HG02678 (cell line): ENCODE results near the gene RAC2.

ENCODE experiments used
- ATAC-seq: cut with Tn5 transposase; IDR thresholded peaks from one replicate; pipeline ENCODE4 v1.9.1; 2021; ENCODE audit warnings: mild to moderate bottlenecking, moderate library complexity; ENCODE audit not compliant: unreplicated experiment

The RAC2 gene

GRCh38 chr22:37276776-37277175 lies 32.7 kb upstream of the RAC2 start:
- ATAC-seq, result no peak

GRCh38 chr22:37275622-37276021 lies 31.6 kb upstream of the RAC2 start:
- ATAC-seq, result no peak

GRCh38 chr22:37275134-37275533 lies 31.1 kb upstream of the RAC2 start:
- ATAC-seq, result no peak

- ATAC-seq, result peak; percentile 51
Measured at GRCh38 chr22:37274380-37274862, 30.4 kb upstream of the RAC2 start.

GRCh38 chr22:37273846-37274225 lies 29.8 kb upstream of the RAC2 start:
- ATAC-seq, result no peak

GRCh38 chr22:37273126-37273845 lies 29.2 kb upstream of the RAC2 start:
- ATAC-seq, result no peak

- ATAC-seq, result no peak
Measured at GRCh38 chr22:37270928-37271650, 27.0 kb upstream of the RAC2 start.

GRCh38 chr22:37269936-37270678 lies 26.0 kb upstream of the RAC2 start:
- ATAC-seq, result no peak

GRCh38 chr22:37267661-37268413 lies 23.8 kb upstream of the RAC2 start:
- no peak for ATAC-seq

GRCh38 chr22:37267135-37267587 lies 23.1 kb upstream of the RAC2 start:
- ATAC-seq, result peak; percentile 83

- peak; percentile 4 for ATAC-seq
Measured at GRCh38 chr22:37266581-37267134, 22.6 kb upstream of the RAC2 start.

GRCh38 chr22:37263966-37264887 lies 20.2 kb upstream of the RAC2 start:
- no peak for ATAC-seq

- ATAC-seq, result no peak
Measured at GRCh38 chr22:37262346-37262745, 18.3 kb upstream of the RAC2 start.

- no peak for ATAC-seq
Measured at GRCh38 chr22:37260901-37261336, 16.9 kb upstream of the RAC2 start.

GRCh38 chr22:37260155-37260795 lies 16.2 kb upstream of the RAC2 start:
- ATAC-seq, result no peak

- no peak for ATAC-seq
Measured at GRCh38 chr22:37259540-37260029, 15.5 kb upstream of the RAC2 start.

- ATAC-seq, result no peak
Measured at GRCh38 chr22:37258753-37259401, 14.8 kb upstream of the RAC2 start.
